IMR-90 (cell line): ENCODE results near the gene SLC31A1.

Experiments
- BHLHE40 ChIP-seq: fragments of 150-350 bp; IDR thresholded peaks from 2 replicates; pipeline ENCODE4 v1.6.1; 2016; ENCODE audit warnings: mild to moderate bottlenecking, low read depth, low read length
- CEBPB ChIP-seq: IDR thresholded peaks from 2 replicates; pipeline ENCODE4 v1.6.1; 2012; ENCODE audit warnings: low read depth, low read length, improper control_type of control experiment
- FOS ChIP-seq: fragments of 150-350 bp; IDR thresholded peaks from 2 replicates; pipeline ENCODE4 v1.6.1; 2016; ENCODE audit warnings: low read depth, low read length
- MAFK ChIP-seq: IDR thresholded peaks from 2 replicates; pipeline ENCODE4 v1.6.1; 2012; ENCODE audit warnings: low read depth, low read length, improper control_type of control experiment
- MAZ ChIP-seq: IDR thresholded peaks from 2 replicates; pipeline ENCODE4 v1.6.1; 2012; ENCODE audit warnings: low read depth, mild to moderate bottlenecking, low read length, improper control_type of control experiment, moderate library complexity, borderline replicate concordance
- MXI1 ChIP-seq: IDR thresholded peaks from 2 replicates; pipeline ENCODE4 v1.6.1; 2012; ENCODE audit warnings: low read depth, mild to moderate bottlenecking, low read length, moderate library complexity, borderline replicate concordance
- POLR2A ChIP-seq: IDR thresholded peaks from 2 replicates; pipeline ENCODE4 v1.6.1; 2012; ENCODE audit warnings: mild to moderate bottlenecking, low read depth, low read length
- RAD21 ChIP-seq: IDR thresholded peaks from 2 replicates; pipeline ENCODE4 v1.6.1; 2012; ENCODE audit warnings: low read length, improper control_type of control experiment
- RCOR1 ChIP-seq: IDR thresholded peaks from 2 replicates; pipeline ENCODE4 v1.6.1; 2012; ENCODE audit warnings: mild to moderate bottlenecking, low read length, improper control_type of control experiment; ENCODE audit not compliant: insufficient replicate concordance
- SMC3 ChIP-seq: fragments of 150-350 bp; IDR thresholded peaks from 2 replicates; pipeline ENCODE4 v1.6.1; 2016; ENCODE audit warnings: low read depth, mild to moderate bottlenecking, antibody characterized with exemption, low read length, moderate library complexity
- TF ChIP-seq, protein P1 (sequence below): conservative IDR thresholded peaks from 2 replicates; pipeline ENCODE4 v1.5.1; 2012; ENCODE audit warnings: mild to moderate bottlenecking, low read depth, low read length, improper control_type of control experiment
- TF ChIP-seq, protein P2 (sequence below): fragments of 150-350 bp; IDR thresholded peaks from 2 replicates; pipeline ENCODE4 v1.6.1; 2017; ENCODE audit warnings: mild to moderate bottlenecking, antibody characterized with exemption, low read length, low read depth
- TF ChIP-seq, protein P3 (sequence below): fragments of 150-350 bp; IDR thresholded peaks from 2 replicates; pipeline ENCODE4 v1.6.1; 2016; ENCODE audit warnings: low read depth, mild to moderate bottlenecking, low read length, moderate library complexity, borderline replicate concordance

DNA sequence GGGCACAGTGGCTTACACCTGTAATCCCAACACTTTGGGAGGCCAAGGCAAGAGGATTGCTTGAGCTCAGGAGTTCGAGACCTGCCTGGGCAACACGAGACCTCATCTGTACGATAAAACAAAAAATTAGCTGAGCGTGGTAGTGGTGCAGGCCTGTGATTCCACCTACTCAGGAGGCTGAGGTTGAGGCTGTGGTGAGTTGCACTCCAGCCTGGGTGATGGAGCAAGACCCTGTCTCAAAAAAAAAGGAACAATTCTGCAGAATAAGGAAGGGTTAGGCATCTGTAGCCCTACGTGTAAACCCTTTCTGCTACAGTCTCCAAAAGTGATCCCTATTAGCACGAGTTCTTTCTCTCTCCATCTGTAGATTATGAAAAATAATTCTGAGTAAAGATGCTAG lies 34.1 kb downstream of the SLC31A1 start:
- TF ChIP-seq POLR2A (no peak), RAD21 (no peak), MAZ (no peak), SMC3 (no peak), BHLHE40 (no peak), RCOR1 (no peak), MAFK (no peak), CEBPB (no peak), FOS (no peak), MXI1 (no peak)
- TF ChIP-seq, protein P1, sequence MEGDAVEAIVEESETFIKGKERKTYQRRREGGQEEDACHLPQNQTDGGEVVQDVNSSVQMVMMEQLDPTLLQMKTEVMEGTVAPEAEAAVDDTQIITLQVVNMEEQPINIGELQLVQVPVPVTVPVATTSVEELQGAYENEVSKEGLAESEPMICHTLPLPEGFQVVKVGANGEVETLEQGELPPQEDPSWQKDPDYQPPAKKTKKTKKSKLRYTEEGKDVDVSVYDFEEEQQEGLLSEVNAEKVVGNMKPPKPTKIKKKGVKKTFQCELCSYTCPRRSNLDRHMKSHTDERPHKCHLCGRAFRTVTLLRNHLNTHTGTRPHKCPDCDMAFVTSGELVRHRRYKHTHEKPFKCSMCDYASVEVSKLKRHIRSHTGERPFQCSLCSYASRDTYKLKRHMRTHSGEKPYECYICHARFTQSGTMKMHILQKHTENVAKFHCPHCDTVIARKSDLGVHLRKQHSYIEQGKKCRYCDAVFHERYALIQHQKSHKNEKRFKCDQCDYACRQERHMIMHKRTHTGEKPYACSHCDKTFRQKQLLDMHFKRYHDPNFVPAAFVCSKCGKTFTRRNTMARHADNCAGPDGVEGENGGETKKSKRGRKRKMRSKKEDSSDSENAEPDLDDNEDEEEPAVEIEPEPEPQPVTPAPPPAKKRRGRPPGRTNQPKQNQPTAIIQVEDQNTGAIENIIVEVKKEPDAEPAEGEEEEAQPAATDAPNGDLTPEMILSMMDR: no peak
- TF ChIP-seq, protein P2, sequence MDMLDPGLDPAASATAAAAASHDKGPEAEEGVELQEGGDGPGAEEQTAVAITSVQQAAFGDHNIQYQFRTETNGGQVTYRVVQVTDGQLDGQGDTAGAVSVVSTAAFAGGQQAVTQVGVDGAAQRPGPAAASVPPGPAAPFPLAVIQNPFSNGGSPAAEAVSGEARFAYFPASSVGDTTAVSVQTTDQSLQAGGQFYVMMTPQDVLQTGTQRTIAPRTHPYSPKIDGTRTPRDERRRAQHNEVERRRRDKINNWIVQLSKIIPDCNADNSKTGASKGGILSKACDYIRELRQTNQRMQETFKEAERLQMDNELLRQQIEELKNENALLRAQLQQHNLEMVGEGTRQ: no peak
- TF ChIP-seq, protein P3, sequence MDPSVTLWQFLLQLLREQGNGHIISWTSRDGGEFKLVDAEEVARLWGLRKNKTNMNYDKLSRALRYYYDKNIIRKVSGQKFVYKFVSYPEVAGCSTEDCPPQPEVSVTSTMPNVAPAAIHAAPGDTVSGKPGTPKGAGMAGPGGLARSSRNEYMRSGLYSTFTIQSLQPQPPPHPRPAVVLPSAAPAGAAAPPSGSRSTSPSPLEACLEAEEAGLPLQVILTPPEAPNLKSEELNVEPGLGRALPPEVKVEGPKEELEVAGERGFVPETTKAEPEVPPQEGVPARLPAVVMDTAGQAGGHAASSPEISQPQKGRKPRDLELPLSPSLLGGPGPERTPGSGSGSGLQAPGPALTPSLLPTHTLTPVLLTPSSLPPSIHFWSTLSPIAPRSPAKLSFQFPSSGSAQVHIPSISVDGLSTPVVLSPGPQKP: no peak
